SK-N-MC (cell line): ENCODE measurements around the gene C12orf43.

Source experiments
- DNase-seq: peaks from one replicate; pipeline ENCODE4 v3.0.0-alpha.2; 2011; ENCODE audit warnings: low read depth, low spot score
- H3K27ac ChIP-seq: fragments of 200-600 bp; sonication (generic); 2 replicates; pipeline ENCODE4 v1.5.1; 2016; ENCODE audit warnings: mixed run types
- H3K36me3 ChIP-seq: fragments of 200-600 bp; sonication (generic); 2 replicates; pipeline ENCODE4 v1.6.1; 2017; ENCODE audit warnings: antibody characterized with exemption, low read length, mixed read lengths; ENCODE audit not compliant: insufficient read depth
- H3K4me3 ChIP-seq: fragments of 200-600 bp; sonication (generic); 2 replicates; pipeline ENCODE4 v1.5.1; 2016
- H3K9ac ChIP-seq: fragments of 200-600 bp; sonication (generic); 2 replicates; pipeline ENCODE4 v1.8.0; 2017; ENCODE audit warnings: mixed run types, mixed read lengths; ENCODE audit not compliant: insufficient read length
- H3K9me3 ChIP-seq: fragments of 200-600 bp; sonication (generic); 2 replicates; pipeline ENCODE4 v1.6.1; 2017; ENCODE audit warnings: low read depth, mild to moderate bottlenecking, antibody characterized with exemption, low read length, moderate library complexity, mixed read lengths
- EZH2 ChIP-seq: fragments of 200-600 bp; sonication (generic); IDR thresholded peaks from one replicate; pipeline ENCODE4 v1.6.1; 2017; ENCODE audit warnings: antibody characterized with exemption
- FOXP2 ChIP-seq: optimal IDR thresholded peaks from 2 replicates; pipeline ENCODE3; 2011; ENCODE audit warnings: mild to moderate bottlenecking, moderate library complexity; ENCODE audit not compliant: insufficient read depth; ENCODE audit errors: extremely low read length, control extremely low read depth
- POLR2AphosphoS5 ChIP-seq: IDR thresholded peaks from 2 replicates; pipeline ENCODE4 v1.6.1; 2012; ENCODE audit warnings: mild to moderate bottlenecking, low read depth, low read length, borderline replicate concordance

C12orf43 gene

GRCh38 chr12:121008347-121009098 lies 7.8 kb downstream of the C12orf43 start:
- no peak overlapping the region for H3K27ac ChIP-seq
- peaks cover 44% of the 10 kb centered on the region for H3K36me3 ChIP-seq
- no peaks in the 10 kb centered on the region for H3K9me3 ChIP-seq
- TF ChIP-seq POLR2AphosphoS5 (no peak), EZH2 (no peak), FOXP2 (no peak)
- H3K9ac ChIP-seq: no peak overlapping the region
- no peak overlapping the region for H3K4me3 ChIP-seq
- DNase-seq: no peak

- TF ChIP-seq EZH2 (no peak), FOXP2 (no peak), POLR2AphosphoS5 (no peak)
- Histone ChIP-seq H3K9me3 (no peaks in the 10 kb centered on the region), H3K27ac (no peak overlapping the region), H3K36me3 (peaks cover 42% of the 10 kb centered on the region), H3K4me3 (no peak overlapping the region), H3K9ac (no peak overlapping the region)
- no peak for DNase-seq
These were observed 10.9 kb downstream of the C12orf43 start for GRCh38 chr12:121005346-121005815.

GRCh38 chr12:121004253-121004815 lies 12.0 kb downstream of the C12orf43 start:
- Histone ChIP-seq H3K9ac (no peak overlapping the region), H3K36me3 (peaks cover 33% of the 10 kb centered on the region)
- TF ChIP-seq EZH2: no peak
- no peak for TF ChIP-seq POLR2AphosphoS5
- TF ChIP-seq FOXP2: no peak

GRCh38 chr12:121003650-121004049 lies 12.6 kb downstream of the C12orf43 start:
- Histone ChIP-seq H3K27ac (no peak overlapping the region), H3K36me3 (peaks cover 26% of the 10 kb centered on the region; the same call in 1 of the 2 replicates), H3K4me3 (no peak overlapping the region), H3K9me3 (no peaks in the 10 kb centered on the region), H3K9ac (no peak overlapping the region)
- no peak for TF ChIP-seq EZH2
- TF ChIP-seq FOXP2: no peak
- no peak for TF ChIP-seq POLR2AphosphoS5
- no peak for DNase-seq

More at GRCh38 chr12:121004253-121004815, 12.0 kb downstream of the C12orf43 start:
- no peaks in the 10 kb centered on the region for H3K9me3 ChIP-seq
- no peak overlapping the region for H3K4me3 ChIP-seq
- DNase-seq: no peak
- no peak overlapping the region for H3K27ac ChIP-seq

- DNase-seq: no peak
- H3K9me3 ChIP-seq: no peaks in the 10 kb centered on the region
- H3K9ac ChIP-seq: no peak overlapping the region
- TF ChIP-seq POLR2AphosphoS5 (no peak), FOXP2 (no peak), EZH2 (no peak)
- H3K4me3 ChIP-seq: no peak overlapping the region
- peaks cover 18% of the 10 kb centered on the region; the same call in 1 of the 2 replicates for H3K36me3 ChIP-seq
- no peak overlapping the region for H3K27ac ChIP-seq
These were observed 14.3 kb downstream of the C12orf43 start for GRCh38 chr12:121001841-121002483.

GRCh38 chr12:121001060-121001459 lies 15.2 kb downstream of the C12orf43 start:
- H3K9ac ChIP-seq: no peak overlapping the region
- H3K36me3 ChIP-seq: peaks cover 18% of the 10 kb centered on the region; the same call in 1 of the 2 replicates
- no peak overlapping the region for H3K4me3 ChIP-seq
- no peaks in the 10 kb centered on the region for H3K9me3 ChIP-seq
- H3K27ac ChIP-seq: no peak overlapping the region
- TF ChIP-seq EZH2 (no peak), POLR2AphosphoS5 (no peak), FOXP2 (no peak)
- no peak for DNase-seq

GRCh38 chr12:121000530-121000929 lies 15.8 kb downstream of the C12orf43 start:
- no peak overlapping the region for H3K9ac ChIP-seq
- no peak overlapping the region for H3K27ac ChIP-seq
- no peaks in the 10 kb centered on the region for H3K9me3 ChIP-seq
- DNase-seq: no peak
- TF ChIP-seq FOXP2: no peak
- TF ChIP-seq POLR2AphosphoS5: no peak
- TF ChIP-seq EZH2: no peak
- H3K36me3 ChIP-seq: peaks cover 18% of the 10 kb centered on the region; the same call in 1 of the 2 replicates
- H3K4me3 ChIP-seq: no peak overlapping the region
